Upper lobe of right lung (tissue), 1 donor: ENCODE results near the gene GRK3. TPM values are rescaled to one million over a fixed set of nuclear protein-coding genes. Genes with fewer than 3 reads are reported as not detected.
A peak's percentile ranks its signal among the peaks of the same experiment; 100 is the strongest.
"Not testable (repeated sequence)": the region's sequence is repeated elsewhere in the genome, so short reads cannot be mapped to it uniquely, and the experiment has no call there.

Experiments
- ATAC-seq: fragments of 200-7000 bp; cut with Tn5 transposase; one replicate; pipeline ENCODE4 v1.9.1; 2020; ENCODE audit warnings: mild to moderate bottlenecking, moderate library complexity
- DNase-seq: peaks from one replicate; pipeline ENCODE4 v3.0.0-alpha.2; 2020
- H3K27ac ChIP-seq: fragments of 200-600 bp; one replicate; pipeline ENCODE4 v1.8.0; 2022
- H3K27me3 ChIP-seq: fragments of 200-600 bp; one replicate; pipeline ENCODE4 v1.8.0; 2022; ENCODE audit warnings: mild to moderate bottlenecking
- H3K36me3 ChIP-seq: fragments of 200-600 bp; one replicate; pipeline ENCODE4 v1.8.0; 2022
- H3K4me1 ChIP-seq: fragments of 200-600 bp; one replicate; pipeline ENCODE4 v1.8.0; 2022
- H3K4me3 ChIP-seq: fragments of 200-600 bp; one replicate; pipeline ENCODE4 v1.8.0; 2022; ENCODE audit warnings: mild to moderate bottlenecking
- H3K9me3 ChIP-seq: fragments of 200-600 bp; one replicate; pipeline ENCODE4 v1.8.0; 2022
- CTCF ChIP-seq: fragments of 200-600 bp; IDR thresholded peaks from one replicate; pipeline ENCODE4 v1.8.0; 2022; ENCODE audit warnings: antibody characterized with exemption
- intact Hi-C: fragments of 100-400 bp; cut with DNase I; formaldehyde crosslinking; loops from one replicate; pipeline ENCODE4 v1.11.0; 2022
- long read RNA-seq: library from polyadenylated mRNA; unstranded; transcript quantifications from one replicate; pipeline ENCODE4 v2.0.0, GENCODE V29; 2021
- total RNA-seq: library from RNA; stranded (reverse); fragmentation: NEBNext Ultra II Directional; extraction: Animal tissue kit (Norgen Biotek cat#: 25700); gene quantifications from one replicate; pipeline ENCODE4 v1.2.1, GENCODE V29; 2021
- donor health status: DM: no; HTN: yes; CAD: no; lungs with severe emphysema.

The GRK3 gene
- total RNA-seq, result 26.0 TPM
- long read RNA-seq, full-length matches to known transcripts, result 32 of 48 reads
- long read RNA-seq, partial matches to known transcripts, result 3 of 48 reads
- long read RNA-seq, other reads (novel, unspliced or antisense), result 13 of 48 reads

- intact Hi-C loops, result no loop called here
- no peak for TF ChIP-seq CTCF
- DNase-seq (peak; percentile 91), ATAC-seq (peak; percentile 90)
- Histone ChIP-seq H3K4me3 (peak within 1 kb of the TSS; percentile 75), H3K27ac (peak within 1 kb of the TSS; percentile 80), H3K27me3 (no peaks in the 10 kb centered on the region), H3K9me3 (no peaks in the 10 kb centered on the region), H3K36me3 (no peaks in the 10 kb centered on the region), H3K4me1 (peaks cover 22% of the 10 kb centered on the region)
These were observed at the start of gene GRK3 for GRCh38 chr22:25564320-25564978. TSS of gene GRK3 (plus strand) at chr22:25564675. CDS start at chr22:25565041, 366 bp downstream.

- Histone ChIP-seq H3K27ac (no peak overlapping the region), H3K4me3 (no peak overlapping the region), H3K4me1 (no peaks in the 10 kb centered on the region), H3K9me3 (no peaks in the 10 kb centered on the region), H3K27me3 (no peaks in the 10 kb centered on the region), H3K36me3 (no peaks in the 10 kb centered on the region)
- intact Hi-C loops, result no loop called here
- TF ChIP-seq CTCF, result no peak
- DNase-seq, result no peak
- ATAC-seq, result no peak
These were observed 46.3 kb upstream of the GRK3 start for GRCh38 chr22:25518000-25518663.

- H3K27ac ChIP-seq, result no peak overlapping the region
- no peaks in the 10 kb centered on the region for H3K4me1 ChIP-seq
- H3K27me3 ChIP-seq, result no peaks in the 10 kb centered on the region
- no peak overlapping the region for H3K4me3 ChIP-seq
- no peaks in the 10 kb centered on the region for H3K9me3 ChIP-seq
- no peaks in the 10 kb centered on the region for H3K36me3 ChIP-seq
- ATAC-seq, result no peak
- intact Hi-C loops, result no loop called here
- no peak for TF ChIP-seq CTCF
- DNase-seq, result no peak
These were observed 39.1 kb upstream of the GRK3 start for GRCh38 chr22:25525376-25525775.

GRCh38 chr22:25525804-25526584 lies 38.5 kb upstream of the GRK3 start:
- DNase-seq, H3K36me3 ChIP-seq, H3K27ac ChIP-seq, intact Hi-C loops, H3K4me1 ChIP-seq, H3K27me3 ChIP-seq, H3K9me3 ChIP-seq, ATAC-seq, H3K4me3 ChIP-seq: not testable (repeated sequence)

GRCh38 chr22:25527016-25527415 lies 37.5 kb upstream of the GRK3 start:
- H3K4me1 ChIP-seq, H3K9me3 ChIP-seq, H3K36me3 ChIP-seq, intact Hi-C loops, H3K27me3 ChIP-seq, DNase-seq, ATAC-seq, H3K4me3 ChIP-seq, H3K27ac ChIP-seq: not testable (repeated sequence)

- DNase-seq, H3K4me3 ChIP-seq, H3K9me3 ChIP-seq, H3K27ac ChIP-seq, H3K4me1 ChIP-seq, ATAC-seq, H3K36me3 ChIP-seq, H3K27me3 ChIP-seq, intact Hi-C loops: not testable (repeated sequence)
These were observed 36.4 kb upstream of the GRK3 start for GRCh38 chr22:25528068-25528467.

- intact Hi-C loops, H3K4me3 ChIP-seq, H3K4me1 ChIP-seq, H3K27me3 ChIP-seq, H3K27ac ChIP-seq, ATAC-seq, H3K36me3 ChIP-seq, H3K9me3 ChIP-seq, DNase-seq: not testable (repeated sequence)
These were observed 35.4 kb upstream of the GRK3 start for GRCh38 chr22:25529059-25529458.

GRCh38 chr22:25529541-25530137 lies 34.8 kb upstream of the GRK3 start:
- ATAC-seq, intact Hi-C loops: not testable (repeated sequence)

GRCh38 chr22:25531677-25532076 lies 32.8 kb upstream of the GRK3 start:
- H3K4me3 ChIP-seq, intact Hi-C loops, DNase-seq: not testable (repeated sequence)

More at GRCh38 chr22:25529541-25530137, 34.8 kb upstream of the GRK3 start:
- not testable (repeated sequence) for H3K4me1 ChIP-seq, H3K4me3 ChIP-seq, H3K27ac ChIP-seq, DNase-seq, H3K36me3 ChIP-seq, H3K27me3 ChIP-seq, H3K9me3 ChIP-seq

More at GRCh38 chr22:25531677-25532076, 32.8 kb upstream of the GRK3 start:
- H3K9me3 ChIP-seq, H3K27me3 ChIP-seq, H3K27ac ChIP-seq, H3K4me1 ChIP-seq, ATAC-seq, H3K36me3 ChIP-seq: not testable (repeated sequence)
